ENCODE measurements around the gene WDPCP. TPM values are rescaled to one million over a fixed set of nuclear protein-coding genes. Genes with fewer than 3 reads are reported as not detected.

WDPCP gene
- total and polyA plus RNA-seq, 2 donors (not counting 1 experiment from before 2014, with no cell fraction given): 5.6 to 22.8 TPM

DNA sequence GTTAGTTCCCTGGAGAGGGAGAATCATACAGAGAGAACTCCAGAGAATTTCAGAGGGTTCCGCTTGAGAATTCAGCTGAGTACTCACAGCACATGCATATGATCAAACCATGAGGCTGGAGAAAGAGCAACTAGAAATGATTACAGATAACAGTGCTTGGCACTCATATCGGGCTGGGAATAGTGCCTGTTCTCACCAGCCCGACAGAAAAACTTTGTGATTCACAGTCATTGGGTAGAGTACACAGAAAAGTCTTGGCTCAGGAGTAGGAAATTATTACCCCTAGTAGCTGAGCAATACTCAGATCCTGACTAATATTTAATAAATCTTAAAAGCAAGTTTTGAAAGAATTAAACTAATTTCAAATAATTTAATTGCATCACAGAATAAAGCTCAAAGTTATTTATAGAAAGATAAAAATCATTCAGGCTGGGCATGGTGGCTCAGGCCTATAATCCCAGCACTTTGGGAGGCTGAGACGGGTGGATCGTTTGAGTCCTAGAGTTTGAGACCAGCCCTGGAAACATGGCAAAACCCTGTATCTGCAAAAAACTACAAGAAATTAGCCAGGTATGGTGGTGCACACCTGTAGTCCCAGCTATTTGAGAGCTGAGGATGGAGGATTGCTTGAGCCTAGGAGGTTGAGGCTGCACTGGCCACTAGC lies 6.8 kb downstream of the WDPCP start:
- 100% methylated on average over 1 of the region's 5 CpGs for WGBS (ENCODE audit: insufficient coverage)
- Histone ChIP-seq H3K36me3 (replicated peaks in 1 of 2; ENCODE audit: control extremely low read depth in 1 of 2, control insufficient read depth in 1 of 2, extremely low read depth in 1 of 2, insufficient read depth in 2 of 2, low read length in 1 of 2) (no peaks in the 10 kb centered on the region), H4K20me1 (ENCODE audit: control insufficient read depth, insufficient read depth, low read length, poor library complexity, severe bottlenecking) (peaks cover 3% of the 10 kb centered on the region), H3K4me2 (replicated peaks; ENCODE audit: low read depth, low read length, poor library complexity, severe bottlenecking) (no peak overlapping the region), H3K79me2 (ENCODE audit: control insufficient read depth, insufficient read depth, low read length) (peaks cover 65% of the 10 kb centered on the region), H3K4me3 (ENCODE audit: control extremely low read depth in 1 of 5, extremely low read depth in 1 of 5, insufficient read depth in 1 of 5, low read depth in 2 of 5, low read length in 4 of 5) (no peak overlapping the region), H3K27ac (ENCODE audit: low read length in 2 of 2) (no peak overlapping the region), H3K9ac (ENCODE audit: low read length) (no peak overlapping the region), H3K27me3 (replicated peaks in 1 of 4; ENCODE audit: control extremely low read depth in 1 of 4, control insufficient read depth in 3 of 4, insufficient read depth in 4 of 4, low read length in 3 of 4) (no peaks in the 10 kb centered on the region), H3K9me3 (ENCODE audit: control extremely low read depth in 1 of 3, control insufficient read depth in 2 of 3, insufficient read depth in 1 of 3, low read length in 2 of 3) (no peaks in the 10 kb centered on the region), H3K4me1 (ENCODE audit: control insufficient read depth in 2 of 2, insufficient read depth in 2 of 2, low read length in 2 of 2) (no peaks in the 10 kb centered on the region), H2AFZ (ENCODE audit: insufficient read depth, low read depth, low read length, poor library complexity, severe bottlenecking) (no peak overlapping the region)
- H3K4me3 Mint-ChIP-seq: no peak overlapping the region
- H3K27ac Mint-ChIP-seq: no peak overlapping the region
- ChIA-PET POLR2A (no interaction called here), CTCF (no interaction called here)
- no peak for ATAC-seq (ENCODE audit: low read depth)
- H3K27me3 Mint-ChIP-seq: no peaks in the 10 kb centered on the region
- intact Hi-C loops (cut with micrococcal nuclease): loop anchor here (10.0 kb wide), 1 partner anchor 1853 kb away; the partner anchor contains the start of gene SPRED2
- DNase-seq: no peak
- no peaks in the 10 kb centered on the region for H3K9me3 Mint-ChIP-seq (ENCODE audit: insufficient read depth)
- peaks cover 3% of the 10 kb centered on the region for H3K4me1 Mint-ChIP-seq
- TF ChIP-seq, protein P1, sequence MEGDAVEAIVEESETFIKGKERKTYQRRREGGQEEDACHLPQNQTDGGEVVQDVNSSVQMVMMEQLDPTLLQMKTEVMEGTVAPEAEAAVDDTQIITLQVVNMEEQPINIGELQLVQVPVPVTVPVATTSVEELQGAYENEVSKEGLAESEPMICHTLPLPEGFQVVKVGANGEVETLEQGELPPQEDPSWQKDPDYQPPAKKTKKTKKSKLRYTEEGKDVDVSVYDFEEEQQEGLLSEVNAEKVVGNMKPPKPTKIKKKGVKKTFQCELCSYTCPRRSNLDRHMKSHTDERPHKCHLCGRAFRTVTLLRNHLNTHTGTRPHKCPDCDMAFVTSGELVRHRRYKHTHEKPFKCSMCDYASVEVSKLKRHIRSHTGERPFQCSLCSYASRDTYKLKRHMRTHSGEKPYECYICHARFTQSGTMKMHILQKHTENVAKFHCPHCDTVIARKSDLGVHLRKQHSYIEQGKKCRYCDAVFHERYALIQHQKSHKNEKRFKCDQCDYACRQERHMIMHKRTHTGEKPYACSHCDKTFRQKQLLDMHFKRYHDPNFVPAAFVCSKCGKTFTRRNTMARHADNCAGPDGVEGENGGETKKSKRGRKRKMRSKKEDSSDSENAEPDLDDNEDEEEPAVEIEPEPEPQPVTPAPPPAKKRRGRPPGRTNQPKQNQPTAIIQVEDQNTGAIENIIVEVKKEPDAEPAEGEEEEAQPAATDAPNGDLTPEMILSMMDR (IDR thresholded peaks at IDR 0.05): no peak
- no peak for TF ChIP-seq EZH2 (IDR thresholded peaks at IDR 0.05; ENCODE audit: borderline replicate concordance, insufficient read depth, low read depth, low read length, poor library complexity, severe bottlenecking)

DNA sequence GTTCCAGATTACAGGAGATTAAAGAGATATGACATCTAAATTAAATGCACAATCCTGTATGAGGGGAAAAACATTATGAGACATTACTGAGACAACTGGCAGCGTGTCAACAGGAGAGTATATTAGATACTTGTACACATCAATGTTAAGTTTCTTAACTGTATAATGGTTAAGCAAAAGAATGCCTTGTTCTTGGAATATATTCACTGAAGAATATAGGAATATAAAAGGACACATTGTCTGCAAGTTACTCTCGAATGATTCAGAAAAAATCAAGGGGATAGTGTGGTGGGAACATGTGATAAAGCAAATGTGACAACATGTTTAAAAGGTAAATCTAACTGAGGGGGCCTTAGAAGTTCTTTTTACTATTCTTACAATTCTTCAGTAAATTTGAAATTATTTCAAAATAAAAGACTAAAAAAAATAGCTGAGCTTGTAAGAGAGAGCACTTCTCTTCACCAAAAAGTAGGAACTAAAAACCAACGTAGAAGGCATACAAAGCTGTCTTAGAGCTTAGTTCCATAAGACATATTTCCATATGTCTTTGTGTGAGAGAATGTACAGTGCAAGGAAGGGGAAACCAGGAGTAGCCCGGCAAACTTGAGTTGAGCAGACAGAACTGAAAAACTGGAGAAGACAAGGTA lies 7.5 kb downstream of the WDPCP start:
- no peak for ATAC-seq (ENCODE audit: low read depth)
- no peak overlapping the region for H3K4me2 ChIP-seq (replicated peaks; ENCODE audit: low read depth, low read length, poor library complexity, severe bottlenecking)
- ChIA-PET POLR2A (no interaction called here), CTCF (no interaction called here)
- H3K27ac ChIP-seq (ENCODE audit: low read length in 2 of 2): no peak overlapping the region
- no peaks in the 10 kb centered on the region for H3K36me3 ChIP-seq (replicated peaks in 1 of 2; ENCODE audit: control extremely low read depth in 1 of 2, control insufficient read depth in 1 of 2, extremely low read depth in 1 of 2, insufficient read depth in 2 of 2, low read length in 1 of 2)
- no peaks in the 10 kb centered on the region for H3K4me1 ChIP-seq (ENCODE audit: control insufficient read depth in 2 of 2, insufficient read depth in 2 of 2, low read length in 2 of 2)
- H3K9me3 ChIP-seq (ENCODE audit: control extremely low read depth in 1 of 3, control insufficient read depth in 2 of 3, insufficient read depth in 1 of 3, low read length in 2 of 3): no peaks in the 10 kb centered on the region
- WGBS (ENCODE audit: insufficient coverage): no CpG with 5 or more reads among the region's 4 CpGs
- no peak overlapping the region for H2AFZ ChIP-seq (ENCODE audit: insufficient read depth, low read depth, low read length, poor library complexity, severe bottlenecking)
- Mint-ChIP-seq H3K4me1 (peaks cover 3% of the 10 kb centered on the region), H3K9me3 (ENCODE audit: insufficient read depth) (no peaks in the 10 kb centered on the region), H3K27ac (no peak overlapping the region), H3K4me3 (no peak overlapping the region), H3K27me3 (no peaks in the 10 kb centered on the region)
- H4K20me1 ChIP-seq (ENCODE audit: control insufficient read depth, insufficient read depth, low read length, poor library complexity, severe bottlenecking): peaks cover 3% of the 10 kb centered on the region
- DNase-seq: no peak
- H3K9ac ChIP-seq (ENCODE audit: low read length): no peak overlapping the region
- no peak overlapping the region for H3K4me3 ChIP-seq (ENCODE audit: control extremely low read depth in 1 of 5, extremely low read depth in 1 of 5, insufficient read depth in 1 of 5, low read depth in 2 of 5, low read length in 4 of 5)
- TF ChIP-seq, protein P1 (IDR thresholded peaks at IDR 0.05): no peak
- no peak for TF ChIP-seq EZH2 (IDR thresholded peaks at IDR 0.05; ENCODE audit: borderline replicate concordance, insufficient read depth, low read depth, low read length, poor library complexity, severe bottlenecking)
- intact Hi-C loops (cut with micrococcal nuclease): loop anchor here (10.0 kb wide), 1 partner anchor 1854 kb away; the partner anchor contains the start of gene SPRED2
- H3K79me2 ChIP-seq (ENCODE audit: control insufficient read depth, insufficient read depth, low read length): peaks cover 69% of the 10 kb centered on the region
- H3K27me3 ChIP-seq (replicated peaks in 1 of 4; ENCODE audit: control extremely low read depth in 1 of 4, control insufficient read depth in 3 of 4, insufficient read depth in 4 of 4, low read length in 3 of 4): no peaks in the 10 kb centered on the region

Data from B cell (primary cell).